ENCODE results near the gene REPS2. TPM values are rescaled to one million over a fixed set of nuclear protein-coding genes. Genes with fewer than 3 reads are reported as not detected.

Gene REPS2
- total RNA-seq, 1 donor from 2014 or later: 4.1 TPM

- H3K36me3 Mint-ChIP-seq: no peaks in the 10 kb centered on the region
- no peaks in the 10 kb centered on the region for H3K9me3 Mint-ChIP-seq
- no peak for DNase-seq (ENCODE audit: low spot score)
- no peaks in the 10 kb centered on the region for H3K4me1 ChIP-seq
- H3K27me3 Mint-ChIP-seq (ENCODE audit: insufficient read depth, low read depth): no peaks in the 10 kb centered on the region
- no peaks in the 10 kb centered on the region for H3K4me1 Mint-ChIP-seq
- H3K9ac ChIP-seq: no peak overlapping the region
- H3K4me3 Mint-ChIP-seq: no peak overlapping the region
- no peak overlapping the region for H2AFZ ChIP-seq (replicated peaks)
- H3K79me2 ChIP-seq (ENCODE audit: low read depth): no peaks in the 10 kb centered on the region
- H3K36me3 ChIP-seq: no peaks in the 10 kb centered on the region
- H3K27ac ChIP-seq: no peak overlapping the region
- no peaks in the 10 kb centered on the region for H4K20me1 ChIP-seq (ENCODE audit: low read depth)
- H3K9me3 ChIP-seq (ENCODE audit: low read depth): no peaks in the 10 kb centered on the region
- no peak overlapping the region for H3K4me3 ChIP-seq
- TF ChIP-seq EZH2 (IDR thresholded peaks at IDR 0.05) (no peak), CTCF (IDR thresholded peaks at IDR 0.05) (no peak), EZH2phosphoT487 (IDR thresholded peaks at IDR 0.05) (no peak)
- H3K27me3 ChIP-seq: no peaks in the 10 kb centered on the region
- H3K27ac Mint-ChIP-seq: no peak overlapping the region
- no peaks in the 10 kb centered on the region for H3F3A ChIP-seq (ENCODE audit: low read depth)
- no peak overlapping the region for H3K4me2 ChIP-seq
These were observed 85.4 kb downstream of the REPS2 start for GRCh38 chrX:17031827-17032226.

- no peaks in the 10 kb centered on the region for H3F3A ChIP-seq (ENCODE audit: low read depth)
- H2AFZ ChIP-seq (replicated peaks): no peak overlapping the region
- no peak overlapping the region for H3K4me3 ChIP-seq
- TF ChIP-seq CTCF (IDR thresholded peaks at IDR 0.05) (no peak), EZH2phosphoT487 (IDR thresholded peaks at IDR 0.05) (no peak), EZH2 (IDR thresholded peaks at IDR 0.05) (no peak)
- Mint-ChIP-seq H3K27ac (no peak overlapping the region), H3K4me3 (no peak overlapping the region), H3K36me3 (no peaks in the 10 kb centered on the region), H3K4me1 (no peaks in the 10 kb centered on the region), H3K27me3 (ENCODE audit: insufficient read depth, low read depth) (no peaks in the 10 kb centered on the region), H3K9me3 (no peaks in the 10 kb centered on the region)
- H3K4me1 ChIP-seq: no peaks in the 10 kb centered on the region
- no peak for DNase-seq (ENCODE audit: low spot score)
- no peaks in the 10 kb centered on the region for H3K9me3 ChIP-seq (ENCODE audit: low read depth)
- H3K9ac ChIP-seq: no peak overlapping the region
- H3K36me3 ChIP-seq: no peaks in the 10 kb centered on the region
- H3K79me2 ChIP-seq (ENCODE audit: low read depth): no peaks in the 10 kb centered on the region
- H3K27ac ChIP-seq: no peak overlapping the region
- no peaks in the 10 kb centered on the region for H4K20me1 ChIP-seq (ENCODE audit: low read depth)
- no peaks in the 10 kb centered on the region for H3K27me3 ChIP-seq
- H3K4me2 ChIP-seq: no peak overlapping the region
These were observed 85.9 kb downstream of the REPS2 start for GRCh38 chrX:17032351-17032750.

GRCh38 chrX:17033225-17033624 is 86.8 kb downstream of the REPS2 start:
- H3K27ac Mint-ChIP-seq: no peak overlapping the region
- H3K4me1 ChIP-seq: no peaks in the 10 kb centered on the region
- no peak overlapping the region for H2AFZ ChIP-seq (replicated peaks)
- H3K9me3 Mint-ChIP-seq: no peaks in the 10 kb centered on the region
- no peaks in the 10 kb centered on the region for H4K20me1 ChIP-seq (ENCODE audit: low read depth)
- H3K4me2 ChIP-seq: no peak overlapping the region
- H3K27ac ChIP-seq: no peak overlapping the region
- no peaks in the 10 kb centered on the region for H3K9me3 ChIP-seq (ENCODE audit: low read depth)
- H3F3A ChIP-seq (ENCODE audit: low read depth): no peaks in the 10 kb centered on the region
- H3K79me2 ChIP-seq (ENCODE audit: low read depth): no peaks in the 10 kb centered on the region
- TF ChIP-seq CTCF (IDR thresholded peaks at IDR 0.05): no peak
- TF ChIP-seq EZH2 (IDR thresholded peaks at IDR 0.05): no peak
- no peak for TF ChIP-seq EZH2phosphoT487 (IDR thresholded peaks at IDR 0.05)
- H3K27me3 Mint-ChIP-seq (ENCODE audit: insufficient read depth, low read depth): no peaks in the 10 kb centered on the region
- H3K4me1 Mint-ChIP-seq: no peaks in the 10 kb centered on the region
- H3K9ac ChIP-seq: no peak overlapping the region
- no peaks in the 10 kb centered on the region for H3K36me3 ChIP-seq
- DNase-seq (ENCODE audit: low spot score): no peak
- H3K4me3 Mint-ChIP-seq: no peak overlapping the region
- no peak overlapping the region for H3K4me3 ChIP-seq
- no peaks in the 10 kb centered on the region for H3K27me3 ChIP-seq
- H3K36me3 Mint-ChIP-seq: no peaks in the 10 kb centered on the region
